HG03457 (cell line): ENCODE data around the gene MPP3.

Experiments used
- ATAC-seq: cut with Tn5 transposase; IDR thresholded peaks from one replicate; pipeline ENCODE4 v1.9.1; 2021; ENCODE audit warnings: moderate number of reproducible peaks; ENCODE audit not compliant: unreplicated experiment

MPP3 gene

DNA sequence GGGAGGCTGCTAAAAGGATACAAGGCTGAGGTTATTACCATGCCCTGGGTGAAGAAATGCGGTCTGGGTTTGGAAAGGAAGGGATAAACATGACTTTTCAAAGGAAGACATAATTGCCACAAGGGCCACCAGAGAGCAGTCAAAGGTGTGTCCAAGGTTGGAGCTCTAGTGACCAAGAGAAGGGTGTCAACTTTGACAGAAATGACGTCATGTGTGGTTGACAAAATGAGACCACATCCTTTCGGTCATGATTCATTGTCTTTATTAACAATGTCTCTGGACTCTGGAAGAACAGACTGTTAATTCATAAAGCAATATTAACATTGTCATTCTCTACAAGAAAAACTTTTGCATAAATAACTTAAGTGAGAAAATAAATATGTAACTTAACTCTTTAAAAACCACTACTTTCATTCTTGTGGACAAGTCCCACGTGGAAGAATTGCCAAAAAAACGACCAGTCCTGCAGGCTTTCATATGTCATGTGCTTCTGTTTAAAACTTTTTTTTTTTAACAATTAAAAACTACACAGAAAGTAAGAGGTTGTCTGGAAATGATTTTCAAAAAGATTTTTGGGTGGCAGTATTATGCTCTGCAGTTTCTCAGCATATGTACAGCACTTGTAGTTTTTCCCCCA, 79.3 kb downstream of the MPP3 start:
- no peak for ATAC-seq
